ENCODE measurements around the gene GNAI2.
A peak's percentile ranks its signal among the peaks of the same experiment; 100 is the strongest.

The GNAI2 gene

GRCh38 chr3:50235716-50236483 lies at the start of gene GNAI2:
GNAI2 (plus strand) TSS chr3:50236204; CDS start chr3:50236336, 132 bp downstream.
- peak; percentile 99 for DNase-seq

GRCh38 chr3:50187750-50188149 lies 48.3 kb upstream of the GNAI2 start:
- no peak for DNase-seq

- peak; percentile 77 for DNase-seq
Measured at GRCh38 chr3:50189274-50189673, 46.7 kb upstream of the GNAI2 start.

DNA sequence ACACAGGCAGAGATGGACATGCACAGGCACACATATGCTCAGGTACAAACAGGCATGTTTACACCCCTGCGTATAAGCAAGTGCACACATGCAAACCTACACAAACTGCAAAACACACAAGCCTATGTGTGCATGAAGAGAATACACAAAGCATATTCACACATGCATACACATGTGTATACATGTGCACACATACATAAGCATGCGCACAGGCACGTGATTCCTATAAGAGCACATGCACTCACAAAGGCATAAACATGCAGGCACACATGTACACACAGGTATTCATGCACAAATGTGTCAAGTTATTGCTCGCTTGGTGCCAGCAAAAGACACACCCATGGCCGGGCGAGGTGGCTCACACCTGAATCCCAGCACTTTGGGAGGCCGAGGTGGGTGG lies 46.0 kb upstream of the GNAI2 start:
- no peak for DNase-seq

DNA sequence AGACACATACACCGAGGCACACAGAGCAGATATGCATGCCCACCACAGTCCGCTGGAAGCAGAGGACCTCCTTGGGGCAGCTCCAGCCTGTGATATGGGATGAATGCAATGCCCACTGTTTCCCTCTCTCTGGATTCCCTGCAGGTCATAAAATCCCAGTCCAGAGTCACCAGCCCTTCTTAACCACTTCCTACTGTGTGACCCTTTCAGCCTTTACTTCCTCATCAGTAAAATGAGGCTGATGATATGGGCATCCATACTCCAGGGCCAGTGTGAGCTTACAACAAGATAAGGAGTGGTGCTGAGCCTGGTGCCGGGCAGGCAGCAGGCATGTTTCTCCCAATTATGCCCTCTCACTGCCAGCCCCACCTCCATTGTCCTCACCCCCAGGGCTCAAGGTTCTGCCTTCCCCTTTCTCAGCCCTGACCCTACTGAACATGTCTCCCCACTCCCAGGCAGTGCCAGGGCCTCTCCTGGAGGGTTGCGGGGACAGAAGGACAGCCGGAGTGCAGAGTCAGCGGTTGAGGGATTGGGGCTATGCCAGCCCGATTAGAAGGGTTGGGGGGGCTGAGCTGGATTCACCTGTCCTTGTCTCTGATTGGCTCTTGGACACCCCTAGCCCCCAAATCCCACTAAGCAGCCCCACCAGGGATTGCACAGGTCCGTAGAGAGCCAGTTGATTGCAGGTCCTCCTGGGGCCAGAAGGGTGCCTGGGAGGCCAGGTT lies 44.9 kb upstream of the GNAI2 start, which contains the start of gene GNAT1:
GNAT1 (plus strand) TSS at position 675 of the 725 bp plus-strand sequence. CDS start 116 bp downstream, outside the sequence.
- DNase-seq = no peak

DNA sequence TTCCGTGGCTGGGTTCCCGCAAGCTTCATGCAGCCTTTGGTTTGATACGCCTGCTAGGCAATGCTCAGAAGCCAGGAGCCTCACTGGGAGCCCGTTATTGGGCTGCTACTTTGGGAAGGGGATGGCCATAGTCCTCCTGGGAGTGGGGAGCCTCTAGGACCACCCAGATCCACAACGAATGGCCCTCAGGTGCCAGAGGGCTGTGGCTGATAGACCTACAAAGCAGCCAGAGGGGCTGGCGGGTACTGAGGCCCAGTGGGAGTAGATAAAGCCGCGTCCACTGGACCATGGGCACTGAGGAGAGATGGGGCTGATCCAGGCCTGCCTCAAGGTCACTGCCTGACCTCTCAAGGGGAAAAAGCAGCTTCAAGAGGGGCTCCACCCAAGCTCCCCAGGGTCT lies 43.9 kb upstream of the GNAI2 start:
- DNase-seq = no peak

DNA sequence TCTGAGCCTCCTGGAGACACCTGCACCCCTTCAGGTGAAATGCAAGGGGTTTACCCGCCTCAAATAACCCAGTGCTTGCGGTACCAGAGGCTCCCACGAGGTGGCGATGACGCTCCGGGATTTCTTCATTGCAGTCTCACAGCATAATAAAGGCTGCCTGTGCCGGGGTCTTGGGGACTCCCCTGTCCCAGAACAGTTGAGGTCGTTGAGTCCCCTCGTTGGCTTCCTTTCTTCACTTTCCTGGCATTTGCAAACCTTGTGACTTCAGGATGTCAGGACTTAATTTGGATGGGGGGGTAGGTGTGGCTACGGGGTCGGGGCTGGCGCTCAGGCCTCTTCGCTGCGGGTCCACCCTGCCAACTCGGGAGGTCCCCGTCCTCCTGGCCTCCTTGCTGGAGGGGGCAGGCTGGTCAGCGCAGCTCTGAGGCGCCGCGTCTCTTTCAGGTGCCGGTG lies 43.3 kb upstream of the GNAI2 start:
- peak; percentile 27 for DNase-seq

- no peak for DNase-seq
Measured at GRCh38 chr3:50193286-50193685, 42.7 kb upstream of the GNAI2 start.

GRCh38 chr3:50193746-50194127 lies 42.3 kb upstream of the GNAI2 start:
- DNase-seq = no peak

GRCh38 chr3:50194128-50194902 lies 41.7 kb upstream of the GNAI2 start:
- peak; percentile 54 for DNase-seq

GRCh38 chr3:50194903-50195500 lies 41.0 kb upstream of the GNAI2 start:
- peak; percentile 34 for DNase-seq

DNA sequence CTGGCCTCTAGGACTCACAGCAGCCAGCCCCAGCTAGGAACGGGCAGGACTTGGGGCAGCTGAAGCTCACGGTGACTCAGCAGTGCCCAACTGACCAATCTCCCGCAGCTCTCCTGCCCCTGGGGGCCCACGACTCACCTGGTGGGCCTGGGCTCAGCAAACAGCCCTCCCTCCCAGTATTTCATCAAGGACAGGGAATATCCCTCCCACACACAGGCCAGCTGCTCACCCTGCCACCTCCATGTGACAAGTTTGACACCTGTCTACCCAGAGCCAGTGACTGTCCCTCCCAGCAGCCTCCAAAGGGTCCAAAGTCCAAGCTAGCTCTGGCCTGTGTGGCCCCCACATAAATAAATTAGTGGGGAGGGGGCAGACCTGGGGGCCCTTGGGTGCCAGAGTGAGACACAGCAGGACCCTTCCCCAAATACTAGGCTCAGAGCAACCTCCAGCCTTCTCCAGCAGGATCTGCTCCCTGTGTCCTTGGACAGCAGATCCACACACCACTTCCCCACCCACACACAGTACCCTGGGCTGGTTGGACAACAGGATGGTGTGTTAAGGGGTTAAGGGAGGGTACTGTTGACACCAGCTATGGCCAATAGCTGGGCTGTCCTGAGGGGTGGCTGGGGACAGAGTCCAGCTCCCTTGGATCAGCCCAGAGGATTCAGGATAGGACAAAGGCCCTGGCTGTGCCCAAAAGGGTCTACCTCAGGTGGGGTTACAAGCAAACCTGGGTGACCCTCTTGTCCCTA lies 40.3 kb upstream of the GNAI2 start:
- no peak for DNase-seq

GRCh38 chr3:50196253-50196801 lies 39.7 kb upstream of the GNAI2 start:
- no peak for DNase-seq

- DNase-seq = no peak
Measured at GRCh38 chr3:50201573-50202315, 34.3 kb upstream of the GNAI2 start.

GRCh38 chr3:50202353-50203112 lies 33.5 kb upstream of the GNAI2 start:
- DNase-seq = no peak

GRCh38 chr3:50203113-50203808 lies 32.7 kb upstream of the GNAI2 start:
- DNase-seq = no peak

DNA sequence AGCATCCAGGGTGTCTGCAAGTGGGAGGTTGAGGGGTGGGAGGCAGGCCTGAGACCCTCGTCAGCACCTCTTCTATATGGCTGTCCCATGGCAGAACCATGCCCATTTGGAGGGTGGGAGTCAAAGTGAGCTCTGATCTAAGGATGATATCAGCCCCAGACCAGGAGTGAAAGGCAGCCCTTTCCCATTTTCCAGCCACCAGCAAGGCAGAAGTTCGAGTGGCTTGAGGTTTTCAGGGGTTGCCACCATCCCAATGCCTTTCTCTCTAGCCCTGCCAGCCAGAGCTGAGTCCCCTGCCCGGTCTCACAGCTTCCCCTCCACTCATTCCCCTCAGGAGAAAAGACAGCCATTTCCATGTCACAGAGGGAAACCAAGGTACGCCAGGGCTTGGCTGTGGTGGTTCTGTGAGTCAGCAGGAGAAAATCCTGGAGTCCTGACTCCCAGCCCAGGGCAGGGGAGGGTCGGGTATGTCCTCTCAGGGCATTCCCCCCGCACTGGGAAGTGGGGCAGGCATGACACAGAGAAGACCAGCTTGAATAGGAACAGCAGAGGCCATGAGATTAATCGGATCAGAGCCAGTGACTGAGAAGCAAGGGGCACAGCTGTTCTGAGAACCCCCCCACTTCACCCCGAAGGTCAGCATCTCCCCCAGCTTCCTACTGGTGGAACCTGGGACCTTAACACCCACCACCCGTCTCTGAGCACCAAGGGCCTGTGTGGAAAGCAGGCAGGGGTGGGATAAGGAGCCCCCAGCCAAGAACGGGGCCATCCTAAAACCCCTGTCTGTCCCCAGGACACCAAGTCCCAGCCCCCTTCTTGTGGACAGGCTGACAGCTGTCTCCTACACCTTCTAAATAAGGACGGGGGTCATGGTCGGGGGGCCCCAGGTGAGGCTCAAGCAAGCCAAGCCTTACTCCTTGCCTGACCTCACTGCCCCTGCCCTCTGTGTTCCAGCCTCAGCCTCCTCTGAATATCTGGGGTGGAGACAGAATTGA lies 31.9 kb upstream of the GNAI2 start:
- DNase-seq = no peak

- DNase-seq = no peak
Measured at GRCh38 chr3:50204804-50205412, 31.1 kb upstream of the GNAI2 start, which contains the start of gene SLC38A3. SLC38A3 (plus strand) TSS chr3:50205271; CDS start chr3:50214200, 8,929 bp downstream.
